GM12878 (cell line): ENCODE results near the gene AP3B2. TPM values are rescaled to one million over a fixed set of nuclear protein-coding genes. Genes with fewer than 3 reads are reported as not detected.

Experiments
- CREB1 ChIP-seq: IDR thresholded peaks from 2 replicates; pipeline ENCODE4 v1.6.1; 2012; ENCODE audit warnings: low read depth, mild to moderate bottlenecking, inconsistent platforms
- FOS ChIP-seq: IDR thresholded peaks from 3 replicates; pipeline ENCODE4 v1.6.1; 2011; ENCODE audit warnings: borderline replicate concordance; ENCODE audit not compliant: insufficient read length; ENCODE audit errors: extremely low read depth
- FOXK2 ChIP-seq: fragments of 450-650 bp; IDR thresholded peaks from 2 replicates; pipeline ENCODE4 v1.6.1; 2017; ENCODE audit warnings: mild to moderate bottlenecking, moderate library complexity
- HDAC6 ChIP-seq: fragments of 200-600 bp; sonication (generic); IDR thresholded peaks from one replicate; pipeline ENCODE4 v1.8.0; 2017; ENCODE audit warnings: antibody characterized with exemption; ENCODE audit not compliant: unreplicated experiment
- HDGF ChIP-seq: fragments of 450-650 bp; IDR thresholded peaks from 2 replicates; pipeline ENCODE4 v1.6.1; 2016; ENCODE audit warnings: antibody characterized with exemption
- MEF2B ChIP-seq: fragments of 450-650 bp; IDR thresholded peaks from 2 replicates; pipeline ENCODE4 v1.6.1; 2018; ENCODE audit warnings: mild to moderate bottlenecking, moderate library complexity; ENCODE audit not compliant: partially characterized antibody, poor library complexity, severe bottlenecking
- MTA2 ChIP-seq: fragments of 450-650 bp; IDR thresholded peaks from 2 replicates; pipeline ENCODE4 v1.6.1; 2016; ENCODE audit warnings: low read depth, mild to moderate bottlenecking, moderate library complexity
- MYC ChIP-seq: IDR thresholded peaks from 2 replicates; pipeline ENCODE4 v1.6.1; 2011; ENCODE audit warnings: mild to moderate bottlenecking, low read length, moderate library complexity, inconsistent platforms; ENCODE audit not compliant: insufficient read depth, insufficient replicate concordance, insufficient read length, severe bottlenecking
- NBN ChIP-seq: fragments of 450-650 bp; IDR thresholded peaks from 2 replicates; pipeline ENCODE4 v1.6.1; 2016
- NFIC ChIP-seq: IDR thresholded peaks from 2 replicates; pipeline ENCODE4 v1.6.1; 2012; ENCODE audit warnings: low read depth, mild to moderate bottlenecking, inconsistent platforms, low read length, moderate library complexity
- NR2F1 ChIP-seq: fragments of 450-650 bp; conservative IDR thresholded peaks from 2 replicates; pipeline ENCODE4 v1.6.1; 2017; ENCODE audit warnings: mild to moderate bottlenecking
- NRF1 ChIP-seq: conservative IDR thresholded peaks from 2 replicates; pipeline ENCODE4 v1.6.1; 2011; ENCODE audit warnings: mild to moderate bottlenecking, low read depth, low read length, improper control_type of control experiment
- POLR2AphosphoS2 ChIP-seq: IDR thresholded peaks from 2 replicates; pipeline ENCODE4 v1.6.1; 2011; ENCODE audit warnings: low read depth, mild to moderate bottlenecking, low read length, improper control_type of control experiment, moderate library complexity
- RCOR1 ChIP-seq: conservative IDR thresholded peaks from 2 replicates; pipeline ENCODE4 v1.6.1; 2012; ENCODE audit warnings: low read depth, low read length, improper control_type of control experiment
- SPI1 ChIP-seq: IDR thresholded peaks from 2 replicates; pipeline ENCODE4 v1.6.1; 2011; ENCODE audit warnings: low read depth, mild to moderate bottlenecking, low read length, moderate library complexity, borderline replicate concordance; ENCODE audit not compliant: insufficient read depth
- STAT1 ChIP-seq: fragments of 450-650 bp; conservative IDR thresholded peaks from 2 replicates; pipeline ENCODE4 v1.6.1; 2014; ENCODE audit warnings: antibody characterized with exemption, mild to moderate bottlenecking
- TARDBP ChIP-seq: IDR thresholded peaks from 2 replicates; pipeline ENCODE4 v1.6.1; 2016; ENCODE audit warnings: borderline replicate concordance
- YBX1 ChIP-seq: fragments of 450-650 bp; IDR thresholded peaks from 2 replicates; pipeline ENCODE4 v1.6.1; 2016; ENCODE audit warnings: antibody characterized with exemption
- ZNF217 ChIP-seq: fragments of 450-650 bp; IDR thresholded peaks from 2 replicates; pipeline ENCODE4 v1.6.1; 2017; ENCODE audit warnings: antibody characterized with exemption, mild to moderate bottlenecking
- polyA plus RNA-seq, 11 experiments: library from polyadenylated mRNA; depleted of rRNA in 4 of 11; unstranded in 6 of 11; stranded (reverse) in 5 of 11; fragments of >200 nt; fragmentation: Nextera tagmentation in 4 of 11; fragmentation: Illumina TruSeq in 1 of 11; extraction: Ambion mirVana in 4 of 11; extraction: Trizol in 1 of 11; gene quantifications; 1 replicate in 1 of 11; 2 replicates in 10 of 11; pipeline versions ENCODE4 v1.2.1 to v1.2.3, GENCODE V29; 2011 to 2016; ENCODE audit warnings: inconsistent platforms in 2 of 11, missing spikeins in 2 of 11, low read depth in 1 of 11
- total RNA-seq, 4 experiments: library from RNA; depleted of rRNA in 3 of 4; stranded (reverse); fragments of >200 nt in 3 of 4; fragmentation: Illumina TruSeq in 1 of 4; extraction: Trizol in 1 of 4; gene quantifications; 2 replicates each; pipeline versions ENCODE4 v1.2.1 to v1.2.3, GENCODE V29; 2013 to 2021
- TF ChIP-seq, protein P1 (sequence below): fragments of 450-650 bp; IDR thresholded peaks from 2 replicates; pipeline ENCODE4 v1.6.1; 2017; ENCODE audit warnings: mild to moderate bottlenecking, moderate library complexity
- TF ChIP-seq, protein P2 (sequence below): IDR thresholded peaks from 2 replicates; pipeline ENCODE4 v1.6.1; 2012; ENCODE audit warnings: low read depth, low read length, improper control_type of control experiment
- TF ChIP-seq, protein P3 (sequence below): fragments of 450-650 bp; IDR thresholded peaks from 2 replicates; pipeline ENCODE4 v1.6.1; 2018; ENCODE audit warnings: borderline replicate concordance, mild to moderate bottlenecking; ENCODE audit not compliant: partially characterized antibody
- TF ChIP-seq, protein P4 (sequence below): fragments of 450-650 bp; IDR thresholded peaks from 2 replicates; pipeline ENCODE4 v1.6.1; 2016; ENCODE audit warnings: mild to moderate bottlenecking

AP3B2 gene
- total and polyA plus RNA-seq, 10 of the 15 experiments (the other 5 are each of a cell fraction or from before 2014, with no cell fraction given), result not detected

DNA sequence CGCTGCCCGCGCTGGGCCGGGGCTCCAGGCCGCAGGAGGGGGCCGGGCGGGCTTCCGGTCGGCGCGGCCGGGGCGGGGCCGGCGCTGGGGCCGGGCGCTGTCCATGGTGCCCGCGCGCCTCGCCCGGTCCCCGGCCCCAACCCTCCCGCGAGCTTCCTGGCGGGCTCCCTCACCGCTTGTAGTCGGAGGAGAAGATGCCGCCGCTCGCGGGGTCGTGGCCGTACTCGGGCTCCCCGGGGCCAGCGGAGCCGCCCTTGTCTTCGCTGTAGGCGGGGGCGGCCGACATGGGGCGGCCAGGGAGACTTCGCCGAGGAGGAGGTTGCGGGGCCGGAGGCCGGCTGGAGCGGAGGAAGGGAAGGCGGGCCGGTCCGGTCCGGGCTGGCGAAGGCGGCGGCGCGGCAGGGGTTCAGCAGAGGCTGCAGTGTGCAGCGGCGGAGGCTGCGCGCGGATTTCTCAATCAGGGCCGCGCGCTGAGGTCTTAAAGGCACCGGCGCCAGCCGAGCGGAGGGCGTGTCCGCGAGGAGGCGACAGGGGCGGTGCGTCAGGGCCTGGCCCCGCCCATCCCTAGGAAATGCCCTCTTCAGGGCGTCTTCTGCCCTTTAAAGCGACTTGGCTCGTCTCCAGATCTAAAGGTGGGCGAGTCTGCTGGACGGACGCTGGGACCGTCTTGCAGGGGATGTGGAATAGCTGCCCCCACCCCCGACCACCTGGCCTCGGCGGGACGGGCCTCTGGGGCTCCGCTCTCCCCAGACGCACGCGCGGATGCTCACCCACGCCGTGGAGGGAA, at the start of gene AP3B2 (continued):
- TF ChIP-seq, protein P1, sequence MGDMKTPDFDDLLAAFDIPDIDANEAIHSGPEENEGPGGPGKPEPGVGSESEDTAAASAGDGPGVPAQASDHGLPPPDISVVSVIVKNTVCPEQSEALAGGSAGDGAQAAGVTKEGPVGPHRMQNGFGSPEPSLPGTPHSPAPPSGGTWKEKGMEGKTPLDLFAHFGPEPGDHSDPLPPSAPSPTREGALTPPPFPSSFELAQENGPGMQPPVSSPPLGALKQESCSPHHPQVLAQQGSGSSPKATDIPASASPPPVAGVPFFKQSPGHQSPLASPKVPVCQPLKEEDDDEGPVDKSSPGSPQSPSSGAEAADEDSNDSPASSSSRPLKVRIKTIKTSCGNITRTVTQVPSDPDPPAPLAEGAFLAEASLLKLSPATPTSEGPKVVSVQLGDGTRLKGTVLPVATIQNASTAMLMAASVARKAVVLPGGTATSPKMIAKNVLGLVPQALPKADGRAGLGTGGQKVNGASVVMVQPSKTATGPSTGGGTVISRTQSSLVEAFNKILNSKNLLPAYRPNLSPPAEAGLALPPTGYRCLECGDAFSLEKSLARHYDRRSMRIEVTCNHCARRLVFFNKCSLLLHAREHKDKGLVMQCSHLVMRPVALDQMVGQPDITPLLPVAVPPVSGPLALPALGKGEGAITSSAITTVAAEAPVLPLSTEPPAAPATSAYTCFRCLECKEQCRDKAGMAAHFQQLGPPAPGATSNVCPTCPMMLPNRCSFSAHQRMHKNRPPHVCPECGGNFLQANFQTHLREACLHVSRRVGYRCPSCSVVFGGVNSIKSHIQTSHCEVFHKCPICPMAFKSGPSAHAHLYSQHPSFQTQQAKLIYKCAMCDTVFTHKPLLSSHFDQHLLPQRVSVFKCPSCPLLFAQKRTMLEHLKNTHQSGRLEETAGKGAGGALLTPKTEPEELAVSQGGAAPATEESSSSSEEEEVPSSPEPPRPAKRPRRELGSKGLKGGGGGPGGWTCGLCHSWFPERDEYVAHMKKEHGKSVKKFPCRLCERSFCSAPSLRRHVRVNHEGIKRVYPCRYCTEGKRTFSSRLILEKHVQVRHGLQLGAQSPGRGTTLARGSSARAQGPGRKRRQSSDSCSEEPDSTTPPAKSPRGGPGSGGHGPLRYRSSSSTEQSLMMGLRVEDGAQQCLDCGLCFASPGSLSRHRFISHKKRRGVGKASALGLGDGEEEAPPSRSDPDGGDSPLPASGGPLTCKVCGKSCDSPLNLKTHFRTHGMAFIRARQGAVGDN, result no peak
- TF ChIP-seq MYC (no peak), RCOR1 (peak; percentile 65; the same call in 1 of the 2 replicates), NR2F1 (0 out of 2 replicates have a peak, but pooled peaks have one; percentile 19), HDAC6 (no peak), YBX1 (no peak), FOXK2 (no peak), MEF2B (no peak), SPI1 (no peak), TARDBP (no peak), NRF1 (no peak), HDGF (no peak), FOS (no peak), POLR2AphosphoS2 (no peak), NFIC (no peak), CREB1 (no peak), MTA2 (no peak), NBN (no peak), STAT1 (no peak), ZNF217 (no peak)
- TF ChIP-seq, protein P2, sequence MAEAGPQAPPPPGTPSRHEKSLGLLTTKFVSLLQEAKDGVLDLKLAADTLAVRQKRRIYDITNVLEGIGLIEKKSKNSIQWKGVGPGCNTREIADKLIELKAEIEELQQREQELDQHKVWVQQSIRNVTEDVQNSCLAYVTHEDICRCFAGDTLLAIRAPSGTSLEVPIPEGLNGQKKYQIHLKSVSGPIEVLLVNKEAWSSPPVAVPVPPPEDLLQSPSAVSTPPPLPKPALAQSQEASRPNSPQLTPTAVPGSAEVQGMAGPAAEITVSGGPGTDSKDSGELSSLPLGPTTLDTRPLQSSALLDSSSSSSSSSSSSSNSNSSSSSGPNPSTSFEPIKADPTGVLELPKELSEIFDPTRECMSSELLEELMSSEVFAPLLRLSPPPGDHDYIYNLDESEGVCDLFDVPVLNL, result no peak
- TF ChIP-seq, protein P3, sequence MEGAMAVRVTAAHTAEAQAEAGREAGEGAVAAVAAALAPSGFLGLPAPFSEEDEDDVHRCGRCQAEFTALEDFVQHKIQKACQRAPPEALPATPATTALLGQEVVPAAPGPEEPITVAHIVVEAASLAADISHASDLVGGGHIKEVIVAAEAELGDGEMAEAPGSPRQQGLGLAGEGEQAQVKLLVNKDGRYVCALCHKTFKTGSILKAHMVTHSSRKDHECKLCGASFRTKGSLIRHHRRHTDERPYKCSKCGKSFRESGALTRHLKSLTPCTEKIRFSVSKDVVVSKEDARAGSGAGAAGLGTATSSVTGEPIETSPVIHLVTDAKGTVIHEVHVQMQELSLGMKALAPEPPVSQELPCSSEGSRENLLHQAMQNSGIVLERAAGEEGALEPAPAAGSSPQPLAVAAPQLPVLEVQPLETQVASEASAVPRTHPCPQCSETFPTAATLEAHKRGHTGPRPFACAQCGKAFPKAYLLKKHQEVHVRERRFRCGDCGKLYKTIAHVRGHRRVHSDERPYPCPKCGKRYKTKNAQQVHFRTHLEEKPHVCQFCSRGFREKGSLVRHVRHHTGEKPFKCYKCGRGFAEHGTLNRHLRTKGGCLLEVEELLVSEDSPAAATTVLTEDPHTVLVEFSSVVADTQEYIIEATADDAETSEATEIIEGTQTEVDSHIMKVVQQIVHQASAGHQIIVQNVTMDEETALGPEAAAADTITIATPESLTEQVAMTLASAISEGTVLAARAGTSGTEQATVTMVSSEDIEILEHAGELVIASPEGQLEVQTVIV, result no peak
- TF ChIP-seq, protein P4, sequence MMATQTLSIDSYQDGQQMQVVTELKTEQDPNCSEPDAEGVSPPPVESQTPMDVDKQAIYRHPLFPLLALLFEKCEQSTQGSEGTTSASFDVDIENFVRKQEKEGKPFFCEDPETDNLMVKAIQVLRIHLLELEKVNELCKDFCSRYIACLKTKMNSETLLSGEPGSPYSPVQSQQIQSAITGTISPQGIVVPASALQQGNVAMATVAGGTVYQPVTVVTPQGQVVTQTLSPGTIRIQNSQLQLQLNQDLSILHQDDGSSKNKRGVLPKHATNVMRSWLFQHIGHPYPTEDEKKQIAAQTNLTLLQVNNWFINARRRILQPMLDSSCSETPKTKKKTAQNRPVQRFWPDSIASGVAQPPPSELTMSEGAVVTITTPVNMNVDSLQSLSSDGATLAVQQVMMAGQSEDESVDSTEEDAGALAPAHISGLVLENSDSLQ, result no peak
